Stimulated activated CD8-positive, alpha-beta memory T cell treated with anti-CD3 and anti-CD28 coated beads, Interleukin-4, amount 100 ng/mL, for 1 hour (primary cell): Measurements from ENCODE around the gene CPSF3.
"Not testable (repeated sequence)": the region's sequence is repeated elsewhere in the genome, so short reads cannot be mapped to it uniquely, and the experiment has no call there.

Experiments
- DNase-seq, 2 donors: peaks; one replicate each; pipeline ENCODE4 v3.0.0-alpha.2; 2020; ENCODE audit warnings: low read depth in 2 of 2, low spot score in 1 of 2

CPSF3 gene

DNA sequence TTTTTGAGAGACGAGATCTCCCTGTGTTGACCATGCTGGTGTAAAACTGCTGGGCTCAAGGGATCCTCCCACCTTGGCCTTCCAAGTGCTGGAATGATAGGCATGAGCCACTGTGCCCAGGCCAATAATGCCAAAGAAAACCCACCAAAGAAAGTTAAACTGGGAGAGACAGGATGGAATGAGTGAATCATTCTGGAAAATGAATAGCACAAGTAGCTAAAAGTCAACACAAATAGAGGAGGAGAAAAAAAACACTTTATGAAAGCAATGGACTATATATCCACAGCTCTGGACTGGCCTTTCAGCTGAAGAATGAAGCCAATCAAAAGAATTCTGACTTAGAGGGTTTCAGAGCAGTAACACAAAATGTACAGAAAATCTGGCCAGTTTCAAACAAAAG, 74.8 kb downstream of the CPSF3 start:
- DNase-seq = no peak

DNA sequence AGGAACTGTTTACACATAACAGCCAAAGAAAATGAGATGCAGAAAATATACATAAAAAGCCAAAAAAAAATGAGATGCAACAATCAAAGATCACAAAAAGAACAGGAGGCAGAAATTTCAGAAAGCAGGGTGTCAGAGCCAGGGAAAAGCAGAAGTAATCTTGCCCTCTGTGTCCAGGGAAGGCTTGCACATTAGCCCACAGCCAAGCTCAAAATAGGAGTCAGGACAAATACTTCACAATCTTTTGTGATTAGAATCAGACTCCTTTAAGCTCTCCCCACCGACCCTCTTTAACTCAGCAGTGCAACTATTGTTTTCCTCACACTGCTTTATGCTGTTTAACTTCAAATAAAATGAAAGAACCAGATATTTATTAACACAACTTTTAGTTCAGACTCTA, 85.5 kb downstream of the CPSF3 start:
- no peak for DNase-seq

DNA sequence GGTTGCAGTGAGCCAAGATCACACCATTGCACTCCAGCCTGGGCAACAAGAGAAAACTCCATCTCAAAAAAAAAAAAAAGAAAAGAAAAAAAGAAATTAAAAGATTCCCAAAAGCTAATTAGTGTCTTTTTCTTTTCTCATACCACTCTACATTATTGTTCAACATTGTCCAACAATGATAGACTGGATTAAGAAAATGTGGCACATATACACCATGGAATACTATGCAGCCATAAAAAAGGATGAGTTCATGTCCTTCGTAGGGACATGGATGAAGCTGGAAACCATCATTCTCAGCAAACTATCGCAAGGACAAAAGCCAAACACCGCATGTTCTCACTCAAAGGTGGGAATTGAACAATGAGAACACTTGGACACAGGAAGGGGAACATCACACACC, 90.5 kb downstream of the CPSF3 start:
- DNase-seq = not testable (repeated sequence)

DNA sequence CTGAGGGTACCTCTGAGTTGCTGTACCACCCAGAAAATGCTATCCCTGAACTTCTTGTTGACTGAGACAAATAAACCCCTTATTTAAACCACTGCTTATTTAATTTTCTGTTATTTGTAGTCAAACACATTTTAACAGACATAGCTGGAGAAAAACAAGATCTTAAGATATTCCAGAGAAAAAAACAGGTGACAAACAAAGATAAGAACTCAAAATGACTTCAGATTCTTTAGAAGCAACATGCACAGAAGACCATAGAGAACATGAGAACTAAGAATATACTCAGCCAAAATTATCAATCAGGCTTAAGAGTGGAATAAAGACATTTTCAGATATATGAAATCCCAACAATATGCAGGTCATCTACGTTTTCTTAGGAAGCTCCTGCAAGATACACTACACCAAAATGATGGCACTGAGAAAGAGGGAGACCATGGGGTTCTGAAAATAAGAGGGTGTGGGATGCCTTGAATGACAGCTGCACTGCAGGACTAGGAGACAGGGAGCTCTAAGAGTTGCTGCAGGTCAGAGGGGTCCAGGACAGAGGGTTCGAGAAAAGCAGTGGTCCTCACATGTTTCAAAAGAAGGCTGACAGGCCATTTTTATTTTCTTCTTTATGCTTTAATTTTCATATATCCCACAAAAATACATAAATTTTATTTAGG, 93.8 kb downstream of the CPSF3 start:
- DNase-seq = no peak

DNA sequence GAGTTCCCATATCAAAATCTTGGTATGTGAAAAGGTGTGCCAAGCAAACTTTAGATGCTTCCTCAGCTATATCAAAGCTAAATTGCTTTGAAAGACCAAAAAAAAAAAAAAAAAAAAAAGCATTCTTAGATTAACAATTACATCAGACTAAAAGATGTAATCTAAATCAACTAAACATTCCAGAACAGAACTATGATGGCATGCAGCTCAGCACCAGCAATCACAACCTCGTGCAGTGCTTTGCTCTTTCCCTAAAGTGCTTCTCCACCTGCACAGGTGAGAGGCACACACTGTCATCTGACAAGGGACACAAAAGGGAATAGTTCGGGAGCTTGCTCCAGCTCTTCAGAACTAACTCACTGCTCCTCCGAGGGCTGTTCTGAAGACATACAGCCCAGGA, 94.7 kb downstream of the CPSF3 start:
- no peak for DNase-seq

DNA sequence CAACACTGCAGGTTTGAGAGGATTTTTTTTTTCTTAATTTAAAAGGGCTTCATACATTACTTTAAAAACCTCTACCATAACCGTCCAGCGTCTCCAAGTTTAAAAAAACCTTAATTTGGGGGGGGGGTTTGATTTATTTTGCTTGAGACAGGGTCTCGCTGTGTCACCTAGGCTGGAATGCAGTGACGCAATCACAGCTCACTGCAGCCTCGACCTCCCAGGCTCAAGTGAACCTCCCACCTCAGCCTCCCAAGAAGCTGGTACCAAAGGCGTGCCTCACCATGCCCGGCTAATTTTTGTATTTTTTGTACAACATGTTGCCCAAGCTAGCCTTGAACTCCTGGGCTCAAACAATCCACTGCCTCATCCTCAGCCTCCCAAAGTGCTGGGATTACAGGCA, 95.3 kb downstream of the CPSF3 start:
- DNase-seq = no peak

DNA sequence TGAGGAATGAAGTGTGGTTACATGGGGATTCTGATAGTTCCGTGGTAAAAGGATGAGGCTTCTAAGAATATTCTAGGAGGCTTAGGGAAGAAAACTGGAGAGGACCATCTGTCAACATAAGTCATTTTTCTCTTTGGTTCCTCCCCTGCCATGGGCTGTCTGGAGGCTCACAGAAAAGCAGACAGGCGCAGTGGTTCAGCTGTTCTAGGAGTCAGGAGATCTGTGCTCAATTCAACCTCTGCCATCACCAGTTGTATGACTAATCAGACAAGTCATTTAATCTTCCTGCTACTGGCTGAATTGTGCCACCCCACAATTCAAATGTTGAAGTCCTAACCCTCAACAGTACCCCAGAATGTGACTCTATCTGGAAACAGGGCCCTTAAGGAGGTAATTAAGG, 95.8 kb downstream of the CPSF3 start:
- no peak for DNase-seq
